K562 (cell line): Measurements from ENCODE around the gene TRIM2. TPM values are rescaled to one million over a fixed set of nuclear protein-coding genes. Genes with fewer than 3 reads are reported as not detected.

Source experiments
- ATAC-seq: fragments of 200-7000 bp; cut with Tn5 transposase; 3 replicates; pipeline ENCODE4 v1.9.1; 2020; ENCODE audit warnings: moderate library complexity
- BruUV-seq: library from RNA; stranded (reverse); fragments of 400-500 nt; replicated peaks from 2 replicates; lab custom pipeline; 2021; lab: Mats Ljungman, UMichigan
- CTCF ChIA-PET: fragments of 300-600 bp; formaldehyde crosslinking; extraction: SDS; loops from one replicate; lab custom pipeline; 2021; ENCODE audit warnings: low intra/inter-chr PET ratio; lab: Yijun Ruan, JAX
- POLR2A ChIA-PET: fragments of 300-600, 350-650 bp; sonication (Branson Sonifier 250); formaldehyde crosslinking; extraction: SDS; loops from one replicate; lab custom pipeline; 2021; ENCODE audit warnings: antibody characterized with exemption, inconsistent platforms; lab: Yijun Ruan, JAX
- DNase-seq, 4 experiments: peaks; one replicate each; pipeline versions ENCODE4 v3.0.0 to v3.0.0-alpha.2; 2011 to 2018; ENCODE audit warnings: low spot score in 3 of 4, mixed read lengths in 3 of 4; ENCODE audit errors: extremely low read depth in 1 of 4
- FAIRE-seq: peaks from 2 replicates; lab custom pipeline; 2011; peaks lifted over from hg19 to GRCh38; lab: Jason Lieb, UNC
- H2AFZ ChIP-seq: 2 replicates; pipeline ENCODE4 v1.6.0; 2011; ENCODE audit warnings: low read depth, low read length, control low read depth, inconsistent platforms
- H3K27ac ChIP-seq: fragments of 200-600 bp; 3 replicates; pipeline ENCODE4 v1.8.0; 2011; ENCODE audit warnings: low read depth, mild to moderate bottlenecking, control low read depth, inconsistent platforms, low read length, moderate library complexity, mixed read lengths; ENCODE audit errors: extremely low read depth
- H3K27me3 ChIP-seq, 2 experiments: fragments of 300-600 bp in 1 of 2; 2 replicates in 1 of 2; 3 replicates in 1 of 2; pipeline versions ENCODE4 v1.6.0 to v1.8.0; 2011; ENCODE audit warnings: inconsistent platforms in 2 of 2, low read length in 2 of 2, mild to moderate bottlenecking in 1 of 2, mixed read lengths in 1 of 2, moderate library complexity in 1 of 2; ENCODE audit not compliant: control insufficient read depth in 2 of 2, insufficient read depth in 2 of 2
- H3K36me3 ChIP-seq: fragments of 300-600 bp; 3 replicates; pipeline ENCODE4 v1.8.0; 2011; ENCODE audit warnings: mild to moderate bottlenecking, low read length, inconsistent platforms; ENCODE audit not compliant: control insufficient read depth, insufficient read depth
- H3K4me1 ChIP-seq, 2 experiments: fragments of 200-600 bp in 1 of 2; replicated peaks in 1 of 2; 2 replicates in 1 of 2; 3 replicates in 1 of 2; pipeline versions ENCODE4 v1.5.1 to v1.8.0; 2011; ENCODE audit warnings: inconsistent platforms in 2 of 2, low read length in 2 of 2, mild to moderate bottlenecking in 1 of 2, mixed read lengths in 1 of 2, moderate library complexity in 1 of 2; ENCODE audit not compliant: control insufficient read depth in 2 of 2, insufficient read depth in 2 of 2
- H3K4me2 ChIP-seq: 2 replicates; pipeline ENCODE4 v1.6.1; 2011; ENCODE audit warnings: low read length, control low read depth, inconsistent platforms, mixed read lengths; ENCODE audit not compliant: insufficient read depth
- H3K4me3 ChIP-seq: fragments of 200-600 bp; sonication (generic), shearing (Covaris generic); 2 replicates; pipeline ENCODE4 v1.5.1; 2016; ENCODE audit warnings: control low read depth, inconsistent platforms
- H3K79me2 ChIP-seq: fragments of 200-600 bp; 3 replicates; pipeline ENCODE4 v1.8.0; 2011; ENCODE audit warnings: low read length, inconsistent platforms; ENCODE audit not compliant: control insufficient read depth, insufficient read depth
- H3K9ac ChIP-seq, 2 experiments: 2 replicates each; pipeline versions ENCODE4 v1.6.0 to v1.6.1; 2011; ENCODE audit warnings: low read depth in 2 of 2, low read length in 2 of 2, control low read depth in 1 of 2, inconsistent platforms in 1 of 2, mild to moderate bottlenecking in 1 of 2, mixed read lengths in 1 of 2; ENCODE audit not compliant: insufficient read depth in 1 of 2
- H3K9me1 ChIP-seq: one replicate; pipeline ENCODE4 v1.6.0; 2011; ENCODE audit warnings: inconsistent platforms, mild to moderate bottlenecking, low read length, moderate library complexity; ENCODE audit not compliant: control insufficient read depth, insufficient read depth
- H3K9me3 ChIP-seq: replicated peaks from 2 replicates; pipeline ENCODE4 v1.5.1; 2011; ENCODE audit warnings: low read depth, low read length, inconsistent platforms; ENCODE audit not compliant: control insufficient read depth, insufficient read depth
- H4K20me1 ChIP-seq: replicated peaks from 2 replicates; pipeline ENCODE4 v1.6.1; 2011; ENCODE audit warnings: low read length, inconsistent platforms, mixed read lengths; ENCODE audit not compliant: control insufficient read depth, insufficient read depth
- CHD7 ChIP-seq: fragments of 200-600 bp; sonication (generic); IDR thresholded peaks from one replicate; pipeline ENCODE4 v1.6.1; 2012; ENCODE audit warnings: mild to moderate bottlenecking, low read depth, low read length, inconsistent platforms
- CREM ChIP-seq: IDR thresholded peaks from 2 replicates; pipeline ENCODE4 v1.6.1; 2014; ENCODE audit warnings: antibody characterized with exemption, low read depth
- ELF4 ChIP-seq: fragments of 450-650 bp; formaldehyde crosslinking; IDR thresholded peaks from 2 replicates; pipeline ENCODE4 v1.4.0; 2022; ENCODE audit warnings: missing genetic modification characterization
- FOXP4 ChIP-seq: sonication (generic); formaldehyde crosslinking; IDR thresholded peaks from 2 replicates; pipeline ENCODE4 v1.8.0; 2022; ENCODE audit warnings: mild to moderate bottlenecking, missing genetic modification reagents, borderline replicate concordance
- JUN ChIP-seq, 2 experiments: sonication (generic) in 1 of 2; formaldehyde crosslinking in 1 of 2; IDR thresholded peaks; 2 replicates each; pipeline versions ENCODE4 v1.6.1 to v1.8.0; 2012 to 2022; ENCODE audit warnings: borderline replicate concordance in 2 of 2, mild to moderate bottlenecking in 2 of 2, improper control_type of control experiment in 1 of 2, low read depth in 1 of 2, low read length in 1 of 2, missing genetic modification reagents in 1 of 2
- KDM1A ChIP-seq, 2 experiments: fragments of 450-650 bp; IDR thresholded peaks; 2 replicates each; pipeline ENCODE4 v1.6.1; 2016; ENCODE audit warnings: mild to moderate bottlenecking in 2 of 2
- NFE2L1 ChIP-seq: fragments of 450-650 bp; IDR thresholded peaks from 2 replicates; pipeline ENCODE4 v1.6.1; 2016; ENCODE audit warnings: missing genetic modification characterization, low read depth, mild to moderate bottlenecking, missing compliant biosample characterization, moderate library complexity, borderline replicate concordance
- TBP ChIP-seq: optimal IDR thresholded peaks from 2 replicates; pipeline ENCODE3; 2011; ENCODE audit warnings: low read depth, low read length, improper control_type of control experiment
- ZNF184 ChIP-seq: sonication (generic); formaldehyde crosslinking; IDR thresholded peaks from 2 replicates; pipeline ENCODE4 v1.5.0; 2020; ENCODE audit warnings: missing genetic modification reagents
- WGBS: fragments of 100-300 bp; shearing (Covaris generic); methylation state at CpG from one replicate; pipeline ENCODE4 v1.1.6; 2016; ENCODE audit warnings: low coverage, mixed read lengths; ENCODE audit not compliant: insufficient coverage; ENCODE audit errors: missing lambda C conversion rate; 5-methylcytosine and 5-hydroxymethylcytosine counted together
- in situ Hi-C: fragments of 300-500 bp; cut with MboI; formaldehyde crosslinking; loops from 4 replicates; pipeline ENCODE4 v1.15.0; 2018; ENCODE audit warnings: inconsistent platforms, mixed read lengths
- intact Hi-C: fragments of 100-400 bp; cut with micrococcal nuclease; formaldehyde crosslinking; loops from 2 replicates; pipeline ENCODE4 v1.14.2; 2022
- polyA plus RNA-seq, 8 experiments: library from polyadenylated mRNA; depleted of rRNA in 4 of 8; stranded (reverse) in 5 of 8; unstranded in 3 of 8; fragments of >200 nt; fragmentation: Nextera tagmentation in 2 of 8; fragmentation: Illumina TruSeq in 1 of 8; extraction: Ambion mirVana in 2 of 8; extraction: Trizol in 1 of 8; gene quantifications; 2 replicates each; pipeline versions ENCODE4 v1.2.1 to v1.2.3, GENCODE V29; 2011 to 2014; ENCODE audit warnings: inconsistent platforms in 1 of 8, missing spikeins in 1 of 8
- total RNA-seq, 7 experiments: library from RNA; depleted of rRNA in 6 of 7; stranded (reverse); fragments of >200 nt in 6 of 7; fragmentation: Illumina TruSeq in 2 of 7; extraction: Trizol in 2 of 7; gene quantifications; 2 replicates each; pipeline versions ENCODE4 v1.2.1 to v1.2.3, GENCODE V29; 2011 to 2021; ENCODE audit warnings: low replicate concordance in 1 of 7

Gene TRIM2
- total and polyA plus RNA-seq, 9 of the 15 experiments (the other 6 are each of a cell fraction or from before 2014, with no cell fraction given), result 0.01 to 0.41 (median 0.13) TPM; not detected in 1

- POLR2A ChIA-PET, result interaction anchor here (0.5 kb wide), 1 partner anchor 1426 kb away, joined by 6 read pairs; no protein-coding TSS in a partner anchor
- no peak for DNase-seq
- no peak for TF ChIP-seq NFE2L1 (tag)
- no peak for TF ChIP-seq TBP
- TF ChIP-seq ELF4 (CRISPR knock-in tag), result no peak
- TF ChIP-seq FOXP4 (CRISPR knock-in tag), result no peak
- TF ChIP-seq CREM, result no peak
- no peak for TF ChIP-seq JUN (IDR thresholded peaks at IDR 0.05; ENCODE audit: borderline replicate concordance, low read depth, low read length)
- TF ChIP-seq JUN (CRISPR knock-in tag; IDR thresholded peaks at IDR 0.05; ENCODE audit: borderline replicate concordance), result no peak
- no peak for TF ChIP-seq ZNF184 (CRISPR knock-in tag)
- TF ChIP-seq KDM1A (IDR thresholded peaks at IDR 0.05), result no peak
- TF ChIP-seq CHD7, result no peak
Measured at GRCh38 chr4:153374442-153374841, 170.2 kb downstream of the TRIM2 start.

More at GRCh38 chr4:153374442-153374841, 170.2 kb downstream of the TRIM2 start:
- FAIRE-seq (no peak), ATAC-seq (no peak)
- in situ Hi-C loops, result no loop called here
- H3K36me3 ChIP-seq, result peaks cover 32% of the 10 kb centered on the region; the same call in 2 of the 3 replicates
- H3K9me3 ChIP-seq, result no peaks in the 10 kb centered on the region
- no peaks in the 10 kb centered on the region for H4K20me1 ChIP-seq
- no peaks in the 10 kb centered on the region for H3K4me1 ChIP-seq
- CTCF ChIA-PET, result no interaction called here
- WGBS, result 66% methylated on average over 2 of the region's 2 CpGs
- H3K27ac ChIP-seq, result no peak overlapping the region
- no TSS peak for BruUV-seq
- H3K27me3 ChIP-seq, result no peaks in the 10 kb centered on the region
- intact Hi-C loops, result no loop called here
- H3K9ac ChIP-seq, result no peak overlapping the region
- H3K4me2 ChIP-seq, result no peak overlapping the region
- no peaks in the 10 kb centered on the region for H3K9me1 ChIP-seq
- H3K4me3 ChIP-seq, result no peak overlapping the region
- H2AFZ ChIP-seq, result no peak overlapping the region
- H3K79me2 ChIP-seq, result no peaks in the 10 kb centered on the region
